Activated T-cell treated with anti-CD3 and anti-CD28 coated beads for 48 hours (primary cell): ENCODE measurements around the gene ZNF569.
"Not testable (repeated sequence)": the region's sequence is repeated elsewhere in the genome, so short reads cannot be mapped to it uniquely, and the experiment has no call there.

Experiments
- DNase-seq: peaks from one replicate; pipeline ENCODE4 v3.0.0-alpha.2; 2020; ENCODE audit warnings: low read depth

Gene ZNF569

GRCh38 chr19:37401078-37401477 is 66.2 kb downstream of the ZNF569 start:
- DNase-seq = no peak

- not testable (repeated sequence) for DNase-seq
Measured at GRCh38 chr19:37391399-37391798, 75.8 kb downstream of the ZNF569 start.

GRCh38 chr19:37389234-37389633 is 78.0 kb downstream of the ZNF569 start:
- no peak for DNase-seq

GRCh38 chr19:37370880-37371661 is 96.2 kb downstream of the ZNF569 start, which contains the start of gene ZNF527:
ZNF527 (plus strand) TSS chr19:37371099; CDS start chr19:37374199, 3,100 bp downstream.
- peak; percentile 92 for DNase-seq

GRCh38 chr19:37370386-37370879 is 96.8 kb downstream of the ZNF569 start:
- DNase-seq = not testable (repeated sequence)

- no peak for DNase-seq
Measured at GRCh38 chr19:37362733-37363132, 104.5 kb downstream of the ZNF569 start.

GRCh38 chr19:37361994-37362393 is 105.2 kb downstream of the ZNF569 start:
- DNase-seq = no peak
